HG03103 (cell line): Measurements from ENCODE around the gene SGMS1.
"Not testable (repeated sequence)": the region's sequence is repeated elsewhere in the genome, so short reads cannot be mapped to it uniquely, and the experiment has no call there.

ENCODE experiments used
- ATAC-seq: cut with Tn5 transposase; IDR thresholded peaks from one replicate; pipeline ENCODE4 v1.9.1; 2021; ENCODE audit warnings: low read depth; ENCODE audit not compliant: unreplicated experiment

The SGMS1 gene

DNA sequence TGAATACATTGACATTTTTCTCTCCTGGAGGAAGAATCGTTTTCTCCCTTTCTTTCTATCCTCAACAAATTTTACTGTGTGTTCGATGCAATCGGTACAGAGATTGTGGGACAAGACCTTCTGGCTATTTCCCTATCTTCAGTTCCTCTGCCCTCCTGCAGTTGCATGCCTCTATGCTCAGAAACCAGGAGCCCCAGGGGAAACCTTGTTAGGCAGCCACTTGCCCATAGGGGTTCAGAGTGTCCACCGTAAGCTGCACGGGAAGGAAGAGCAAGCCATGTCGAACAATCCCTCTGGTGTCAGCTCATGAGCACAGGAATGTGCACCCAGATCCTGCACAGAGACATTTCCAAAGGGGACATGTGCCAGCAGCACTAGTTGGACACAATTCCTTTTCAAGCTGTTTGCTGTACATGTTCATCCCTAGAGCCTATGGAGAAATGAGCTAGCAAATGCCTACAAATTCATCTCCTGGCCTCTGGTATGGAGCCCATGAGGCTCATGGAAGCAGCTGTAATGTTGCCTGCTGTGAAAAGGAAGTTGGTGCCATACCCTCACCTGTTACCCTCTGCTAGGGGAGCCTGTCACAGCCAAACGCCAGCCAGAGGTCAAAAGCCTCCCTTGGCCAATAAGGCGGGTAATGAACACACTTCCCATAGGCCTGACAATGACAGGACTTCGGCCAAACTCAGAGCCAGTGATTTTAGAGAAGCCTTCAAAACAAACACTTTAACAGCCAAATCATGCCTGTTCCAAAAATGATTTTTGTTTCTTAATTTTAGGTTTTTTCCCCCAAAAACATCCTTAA, 336.6 kb downstream of the SGMS1 start:
- no peak for ATAC-seq

DNA sequence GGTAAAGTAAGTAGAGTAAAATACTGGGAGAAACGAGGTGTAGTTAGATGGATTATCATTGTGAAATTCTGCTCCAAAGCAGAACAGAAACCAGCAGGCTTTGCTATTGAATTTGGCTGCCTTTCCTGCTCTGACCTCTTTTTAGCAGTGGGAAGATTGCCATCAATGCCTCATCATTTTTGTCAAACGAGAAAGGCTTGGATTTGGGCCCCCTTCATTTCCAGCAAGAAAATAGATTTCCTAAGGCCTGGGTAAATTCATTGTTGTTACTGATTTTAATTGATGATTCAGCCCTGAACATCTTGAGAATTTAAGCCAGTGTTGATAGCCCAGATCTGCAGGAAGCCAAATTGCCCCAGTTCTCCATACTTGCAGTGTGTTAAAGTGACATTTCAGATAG, 337.2 kb downstream of the SGMS1 start:
- ATAC-seq = no peak

DNA sequence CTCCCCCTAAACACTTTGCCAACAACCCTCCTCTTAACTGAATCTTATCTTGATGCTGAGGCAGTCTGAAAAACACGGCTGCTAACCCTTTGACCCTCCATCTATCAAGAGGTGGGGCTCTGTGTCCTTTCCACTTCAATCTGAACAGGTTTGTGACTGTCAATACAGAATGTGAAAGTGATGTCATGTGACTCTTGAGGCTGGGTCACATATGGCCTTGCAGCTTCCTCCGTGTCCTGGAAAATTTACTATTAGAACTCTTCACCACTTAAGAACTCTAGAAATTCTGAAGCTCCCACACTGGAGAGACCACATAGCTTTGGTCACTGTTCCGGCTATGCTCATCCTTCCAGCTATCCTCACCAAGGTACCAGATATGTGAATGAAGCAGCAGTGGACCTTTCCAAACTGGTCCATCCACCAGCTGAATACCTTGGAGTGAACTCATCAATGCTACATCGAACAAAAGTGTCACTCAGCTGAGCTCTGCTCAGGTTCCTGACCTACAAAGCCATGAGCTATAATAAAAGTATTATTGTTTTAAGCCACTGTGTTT, 341.7 kb downstream of the SGMS1 start:
- no peak for ATAC-seq

DNA sequence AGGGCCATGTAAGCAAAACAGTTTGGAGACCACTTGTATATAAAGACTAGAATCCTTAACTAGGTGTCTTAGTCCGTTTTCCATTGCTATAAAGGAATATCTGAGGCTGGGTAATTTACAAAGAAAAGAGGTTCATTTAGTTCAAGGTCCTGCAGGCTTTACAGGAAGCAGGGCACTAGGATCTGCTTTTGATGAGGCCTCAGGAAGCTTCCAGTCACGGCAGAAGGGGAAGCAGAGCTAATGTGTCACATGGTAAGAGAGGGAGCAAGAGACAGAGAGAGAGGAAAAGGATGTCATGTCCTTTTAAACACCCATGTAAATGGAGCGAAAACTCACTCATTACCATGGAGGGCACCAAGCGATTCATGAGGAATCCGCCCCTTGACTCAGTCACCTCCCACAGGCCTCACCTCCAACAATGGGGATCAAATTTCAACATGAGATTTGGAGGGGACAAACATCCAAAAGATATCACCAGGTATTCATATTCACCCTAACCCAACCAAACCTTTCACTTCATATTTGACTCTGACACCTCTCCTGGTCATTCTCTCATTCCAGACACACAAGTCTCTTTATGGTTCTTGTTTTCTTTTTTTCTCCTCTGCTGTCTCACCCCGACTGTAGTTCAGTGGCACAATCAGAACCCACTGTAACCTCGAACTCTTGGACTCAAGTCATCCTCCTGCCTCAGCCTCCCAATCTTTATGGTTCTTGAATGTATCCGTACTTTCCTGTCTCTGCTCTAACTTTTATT, 342.4 kb downstream of the SGMS1 start:
- ATAC-seq = no peak

DNA sequence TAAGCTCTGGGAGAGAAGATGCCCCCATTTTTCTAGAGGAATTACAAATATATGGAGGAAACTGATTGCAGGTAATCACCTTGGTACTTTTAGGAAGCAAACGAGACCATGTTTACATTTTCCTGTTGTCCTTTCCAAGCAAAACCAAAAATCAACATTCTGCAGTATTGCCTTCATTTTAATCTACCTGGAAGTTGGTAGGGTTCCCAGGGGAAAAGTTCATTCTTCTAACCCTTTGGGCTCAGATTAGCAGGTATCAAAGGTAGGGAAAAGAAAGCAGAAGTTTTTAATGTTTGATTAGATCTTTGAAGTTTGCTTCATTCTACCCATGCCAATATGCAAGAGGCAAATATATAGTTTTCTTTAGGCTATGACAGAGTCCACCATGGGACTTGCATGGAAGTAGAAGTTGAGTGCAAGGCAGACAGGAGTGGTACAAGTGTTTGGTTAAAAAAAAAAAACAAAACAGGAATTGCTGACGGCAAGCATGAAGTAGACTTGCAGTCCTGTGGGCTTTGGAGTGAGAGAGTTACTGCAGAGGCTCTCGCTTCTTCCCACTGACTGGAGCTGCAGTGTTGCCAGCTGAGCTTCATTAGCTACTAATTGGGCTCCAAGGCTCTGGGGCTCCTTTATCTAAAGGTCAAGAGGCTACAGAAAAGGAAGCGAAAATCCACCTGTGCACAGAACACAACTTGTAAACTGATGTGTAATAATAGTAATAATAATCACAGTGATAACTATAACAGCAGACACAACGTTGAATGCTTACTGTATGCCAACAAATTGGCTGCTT, 343.5 kb downstream of the SGMS1 start:
- ATAC-seq = no peak

DNA sequence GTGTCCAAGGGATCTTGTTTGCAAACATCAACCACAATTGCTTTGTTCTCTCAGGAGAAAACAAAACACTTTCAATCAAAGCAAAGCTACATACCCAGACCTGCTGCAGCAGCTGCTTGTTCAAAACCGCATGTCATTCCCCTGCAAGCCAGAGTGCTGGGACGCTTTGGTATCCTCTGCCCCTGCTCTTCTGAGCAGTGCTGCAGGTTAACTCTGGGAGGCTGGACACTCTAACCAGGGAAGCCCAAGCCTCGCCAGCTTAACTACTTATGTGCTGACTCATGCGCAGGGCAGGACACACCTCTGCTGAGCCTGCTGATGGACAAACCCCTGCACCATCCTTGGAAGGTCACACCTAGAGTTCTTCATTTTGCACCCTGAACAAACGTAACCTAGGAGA, 344.3 kb downstream of the SGMS1 start:
- no peak for ATAC-seq

DNA sequence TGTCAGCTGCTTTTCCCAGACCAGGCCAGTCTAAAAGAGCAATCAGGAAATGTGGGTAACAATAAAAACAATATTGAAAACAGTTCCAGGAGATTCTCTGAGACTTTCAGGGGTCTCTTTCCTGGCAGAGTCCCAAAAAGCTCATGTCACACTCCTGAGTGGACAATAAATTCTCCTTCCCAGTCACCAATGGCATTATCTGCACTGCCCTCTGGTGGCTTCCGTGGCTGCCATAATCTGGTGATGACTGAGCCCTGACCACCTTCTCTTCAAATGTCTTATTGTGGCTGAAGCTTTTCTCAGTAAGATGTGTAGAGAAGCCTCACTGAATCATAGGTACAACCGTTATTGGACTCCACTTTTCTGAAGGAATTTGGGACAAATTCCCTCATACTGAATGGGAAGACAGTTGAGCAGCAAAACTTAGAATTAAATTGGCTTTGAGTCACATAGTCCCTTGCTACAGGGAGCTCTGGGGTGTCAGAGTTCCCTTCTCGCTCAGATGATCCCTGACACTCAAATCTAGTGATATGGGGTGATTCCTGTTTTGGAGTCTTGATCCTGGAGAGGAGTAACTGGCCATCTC, 348.0 kb downstream of the SGMS1 start:
- no peak for ATAC-seq

DNA sequence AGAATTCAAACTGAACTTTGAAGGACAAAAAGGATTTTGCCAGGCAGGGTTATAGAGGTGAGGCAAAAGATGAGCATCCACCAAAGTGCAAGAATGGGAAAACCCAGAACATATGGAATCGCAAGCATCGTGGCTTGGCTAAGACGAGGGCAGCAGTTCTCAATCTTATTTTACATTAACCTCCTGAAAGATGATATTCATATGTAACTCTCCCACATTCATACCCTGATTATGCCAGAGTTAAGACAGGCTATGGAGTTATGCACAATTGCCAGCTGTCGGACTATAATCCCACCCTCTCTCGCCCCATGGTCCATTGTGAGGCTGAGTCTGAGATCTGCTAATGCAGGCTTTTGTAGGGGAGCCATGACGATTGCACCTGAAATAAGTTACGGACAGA, 351.2 kb downstream of the SGMS1 start:
- no peak for ATAC-seq

DNA sequence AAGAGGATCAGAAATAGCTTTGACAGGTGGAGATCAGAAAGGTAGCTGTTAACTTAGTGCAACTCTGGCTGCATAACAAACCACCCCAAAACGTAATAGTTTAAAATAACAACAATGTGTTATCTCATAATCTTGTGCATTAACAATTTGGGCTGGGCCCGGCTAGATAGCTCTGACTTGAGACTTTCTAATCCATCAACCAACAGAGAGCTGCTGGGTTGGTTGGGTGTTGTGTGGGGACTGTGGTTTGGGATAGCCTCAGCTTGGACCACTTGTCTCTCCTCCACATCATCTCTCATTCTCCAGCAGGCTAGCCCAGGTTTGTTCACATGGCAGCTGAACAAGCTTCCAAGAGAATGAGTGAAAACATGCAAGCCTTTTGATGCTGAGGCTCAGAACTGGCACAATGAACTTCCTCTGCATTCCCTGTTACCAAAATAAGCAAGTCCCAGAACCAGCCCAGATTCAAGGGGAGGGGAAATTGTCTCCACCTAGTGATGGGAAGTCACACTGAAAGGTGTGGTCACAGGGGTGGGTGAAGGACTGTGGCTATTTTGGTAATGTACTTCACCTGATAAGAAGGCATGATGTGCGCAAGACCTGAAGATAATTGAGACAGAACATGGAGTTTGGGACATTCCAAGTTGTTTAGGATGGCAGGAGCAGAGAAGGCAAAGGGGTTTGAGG, 352.0 kb downstream of the SGMS1 start:
- no peak for ATAC-seq

DNA sequence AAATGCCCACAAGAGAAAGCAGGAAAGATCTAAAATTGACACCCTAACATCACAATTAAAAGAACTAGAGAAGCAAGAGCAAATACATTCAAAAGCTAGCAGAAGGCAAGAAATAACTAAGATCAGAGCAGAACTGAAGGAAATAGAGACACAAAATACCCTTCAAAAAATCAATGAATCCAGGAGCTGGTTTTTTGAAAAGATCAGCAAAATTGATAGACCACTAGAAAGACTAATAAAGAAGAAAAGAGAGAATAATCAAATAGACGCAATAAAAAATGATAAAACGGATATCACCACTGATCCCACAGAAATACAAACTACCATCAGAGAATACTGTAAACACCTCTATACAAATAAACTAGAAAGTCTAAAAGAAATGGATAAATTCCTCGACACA, 355.9 kb downstream of the SGMS1 start:
- not testable (repeated sequence) for ATAC-seq

DNA sequence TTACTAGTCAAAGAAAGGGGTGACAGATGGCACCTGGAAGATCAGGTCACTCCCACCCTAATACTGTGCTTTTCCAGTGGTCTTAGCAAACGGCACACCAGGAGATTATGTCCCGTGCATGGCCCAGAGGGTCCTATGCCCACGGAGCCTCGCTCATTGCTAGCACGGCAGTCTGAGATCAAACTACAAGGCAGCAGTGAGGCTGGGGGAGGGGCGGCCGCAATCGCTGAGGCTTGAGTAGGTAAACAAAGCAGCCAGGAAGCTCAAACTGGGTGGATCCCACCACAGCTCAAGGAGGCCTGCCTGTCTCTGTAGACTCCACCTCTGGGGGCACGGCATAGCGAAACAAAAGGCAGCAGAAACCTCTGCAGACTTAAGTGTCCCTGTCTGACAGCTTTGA, 361.1 kb downstream of the SGMS1 start:
- not testable (repeated sequence) for ATAC-seq

DNA sequence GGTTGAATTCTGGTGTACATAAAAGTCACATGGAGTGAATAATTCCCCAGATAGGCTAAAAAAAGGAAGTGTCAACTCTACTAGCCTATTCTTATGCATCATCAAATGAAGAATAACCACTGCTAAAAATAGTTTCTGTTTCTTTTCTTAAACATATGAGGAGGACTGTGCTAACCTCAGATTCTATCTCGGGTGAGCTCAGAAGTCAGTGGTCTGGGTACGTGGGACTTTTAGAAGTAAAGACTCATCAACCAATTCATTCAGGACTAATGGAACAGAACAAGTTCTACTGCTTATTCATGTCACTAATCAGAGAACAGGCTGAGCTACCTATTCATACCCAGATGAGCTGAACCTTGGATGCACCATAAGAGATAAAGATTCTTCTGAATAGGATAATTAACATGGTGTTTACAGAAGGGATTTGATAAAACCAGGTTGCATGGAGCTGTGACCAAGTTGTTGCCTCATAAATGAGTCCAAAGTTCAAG, 362.9 kb downstream of the SGMS1 start:
- ATAC-seq = peak; percentile 98
